ENCODE measurements around the gene CCDC61.

Gene CCDC61

DNA sequence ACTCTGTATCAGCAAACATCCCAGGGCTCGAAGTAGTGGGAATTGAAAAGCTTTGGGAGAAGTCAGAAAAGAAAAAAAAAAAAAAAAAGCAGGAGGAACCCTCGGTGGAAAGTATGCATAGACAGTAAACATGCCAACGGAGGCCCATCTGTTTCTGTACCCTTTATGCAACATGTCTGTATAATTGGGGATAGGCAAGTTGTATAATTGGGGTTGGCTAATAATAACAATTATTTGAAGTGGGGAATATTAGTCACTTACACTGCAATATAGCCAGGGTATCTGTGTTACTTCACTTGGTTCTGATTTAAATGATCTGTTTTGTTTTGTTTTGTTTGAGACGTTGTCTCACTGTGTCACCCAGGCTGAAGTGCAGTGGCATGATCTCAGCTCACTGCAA lies 57.6 kb downstream of the CCDC61 start:
- H3K4me3 ChIP-seq (replicated peaks in 1 of 2; ENCODE audit: low read depth in 2 of 2, low read length in 2 of 2) = no peak overlapping the region
- TF ChIP-seq, protein P1, sequence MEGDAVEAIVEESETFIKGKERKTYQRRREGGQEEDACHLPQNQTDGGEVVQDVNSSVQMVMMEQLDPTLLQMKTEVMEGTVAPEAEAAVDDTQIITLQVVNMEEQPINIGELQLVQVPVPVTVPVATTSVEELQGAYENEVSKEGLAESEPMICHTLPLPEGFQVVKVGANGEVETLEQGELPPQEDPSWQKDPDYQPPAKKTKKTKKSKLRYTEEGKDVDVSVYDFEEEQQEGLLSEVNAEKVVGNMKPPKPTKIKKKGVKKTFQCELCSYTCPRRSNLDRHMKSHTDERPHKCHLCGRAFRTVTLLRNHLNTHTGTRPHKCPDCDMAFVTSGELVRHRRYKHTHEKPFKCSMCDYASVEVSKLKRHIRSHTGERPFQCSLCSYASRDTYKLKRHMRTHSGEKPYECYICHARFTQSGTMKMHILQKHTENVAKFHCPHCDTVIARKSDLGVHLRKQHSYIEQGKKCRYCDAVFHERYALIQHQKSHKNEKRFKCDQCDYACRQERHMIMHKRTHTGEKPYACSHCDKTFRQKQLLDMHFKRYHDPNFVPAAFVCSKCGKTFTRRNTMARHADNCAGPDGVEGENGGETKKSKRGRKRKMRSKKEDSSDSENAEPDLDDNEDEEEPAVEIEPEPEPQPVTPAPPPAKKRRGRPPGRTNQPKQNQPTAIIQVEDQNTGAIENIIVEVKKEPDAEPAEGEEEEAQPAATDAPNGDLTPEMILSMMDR (IDR thresholded peaks at IDR 0.05; ENCODE audit: low read depth, low read length) = no peak
- no peak for DNase-seq (ENCODE audit: low read depth in 2 of 2)

GRCh38 chr19:46056536-46056935 lies 61.3 kb downstream of the CCDC61 start:
- DNase-seq (ENCODE audit: low read depth in 2 of 2) = no peak
- TF ChIP-seq, protein P1 (IDR thresholded peaks at IDR 0.05; ENCODE audit: low read depth, low read length) = no peak

GRCh38 chr19:46058778-46059177 lies 63.5 kb downstream of the CCDC61 start:
- H3K4me3 ChIP-seq (replicated peaks in 1 of 2; ENCODE audit: low read depth in 2 of 2, low read length in 2 of 2) = no peak overlapping the region
- DNase-seq (ENCODE audit: low read depth in 2 of 2) = no peak
- TF ChIP-seq, protein P1 (IDR thresholded peaks at IDR 0.05; ENCODE audit: low read depth, low read length) = no peak

More at GRCh38 chr19:46056536-46056935, 61.3 kb downstream of the CCDC61 start:
- H3K4me3 ChIP-seq (replicated peaks in 1 of 2; ENCODE audit: low read depth in 2 of 2, low read length in 2 of 2) = no peak overlapping the region

- H3K4me3 ChIP-seq (replicated peaks in 1 of 2; ENCODE audit: low read depth in 2 of 2, low read length in 2 of 2) = no peak overlapping the region
- DNase-seq (ENCODE audit: low read depth in 2 of 2) = no peak
- TF ChIP-seq, protein P1 (IDR thresholded peaks at IDR 0.05; ENCODE audit: low read depth, low read length) = no peak
Measured at GRCh38 chr19:46060012-46060411, 64.7 kb downstream of the CCDC61 start.

DNA sequence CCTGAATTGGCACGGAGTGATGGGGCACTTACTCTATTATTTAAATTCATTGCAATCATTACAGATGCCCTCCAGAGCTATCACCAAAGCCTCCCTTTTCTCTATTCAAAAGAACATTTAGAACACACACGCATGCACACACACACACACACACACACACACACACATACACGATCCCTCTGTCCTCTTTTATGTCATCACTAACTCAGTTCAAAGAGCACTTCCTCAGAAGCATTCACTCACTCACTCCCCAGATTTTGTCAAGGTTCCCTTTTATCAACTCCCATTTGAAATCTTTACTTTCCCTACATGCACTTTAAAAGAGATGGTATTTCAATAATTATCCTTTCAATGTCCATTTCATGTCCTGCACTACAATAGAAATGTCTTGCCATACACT lies 67.9 kb downstream of the CCDC61 start:
- TF ChIP-seq, protein P1 (IDR thresholded peaks at IDR 0.05; ENCODE audit: low read depth, low read length) = no peak
- DNase-seq (ENCODE audit: low read depth in 2 of 2) = no peak
- no peak overlapping the region for H3K4me3 ChIP-seq (replicated peaks in 1 of 2; ENCODE audit: low read depth in 2 of 2, low read length in 2 of 2)

- TF ChIP-seq, protein P1 (IDR thresholded peaks at IDR 0.05; ENCODE audit: low read depth, low read length) = no peak
- no peak overlapping the region for H3K4me3 ChIP-seq (replicated peaks in 1 of 2; ENCODE audit: low read depth in 2 of 2, low read length in 2 of 2)
- peak; percentile 36 to 55 for DNase-seq (ENCODE audit: low read depth in 2 of 2)
Measured at GRCh38 chr19:46065486-46066071, 70.3 kb downstream of the CCDC61 start.

GRCh38 chr19:46066471-46066870 lies 71.2 kb downstream of the CCDC61 start:
- no peak for DNase-seq (ENCODE audit: low read depth in 2 of 2)
- TF ChIP-seq, protein P1 (IDR thresholded peaks at IDR 0.05; ENCODE audit: low read depth, low read length) = no peak
- no peak overlapping the region for H3K4me3 ChIP-seq (replicated peaks in 1 of 2; ENCODE audit: low read depth in 2 of 2, low read length in 2 of 2)
